PFSK-1 (cell line): Measurements from ENCODE around the gene CPLANE2.

ENCODE experiments used
- FOXP2 ChIP-seq: optimal IDR thresholded peaks from 2 replicates; pipeline ENCODE3; 2011; ENCODE audit warnings: borderline replicate concordance, control low read depth, inconsistent platforms; ENCODE audit not compliant: insufficient read depth; ENCODE audit errors: extremely low read length, extremely low read depth
- POLR2AphosphoS5 ChIP-seq: IDR thresholded peaks from 2 replicates; pipeline ENCODE4 v1.6.1; 2012; ENCODE audit warnings: low read depth, mild to moderate bottlenecking, control low read depth, low read length, moderate library complexity
- SIN3A ChIP-seq: IDR thresholded peaks from 2 replicates; pipeline ENCODE4 v1.6.1; 2012; ENCODE audit warnings: mild to moderate bottlenecking, low read length, moderate library complexity, borderline replicate concordance; ENCODE audit not compliant: insufficient read depth
- TAF1 ChIP-seq: IDR thresholded peaks from 2 replicates; pipeline ENCODE4 v1.6.1; 2012; ENCODE audit warnings: low read length, control low read depth, borderline replicate concordance; ENCODE audit not compliant: insufficient read depth
- TF ChIP-seq, protein P1 (sequence below), 2 experiments: IDR thresholded peaks; 2 replicates each; pipeline versions ENCODE4 v1.6.1 to v1.8.0; 2011 to 2012; ENCODE audit warnings: low read depth in 2 of 2, low read length in 2 of 2, control low read depth in 1 of 2, inconsistent platforms in 1 of 2, mild to moderate bottlenecking in 1 of 2, moderate library complexity in 1 of 2; ENCODE audit not compliant: insufficient read depth in 1 of 2

The CPLANE2 gene

GRCh38 chr1:16246961-16247360, 10.0 kb upstream of the CPLANE2 start:
- TF ChIP-seq TAF1 (no peak), FOXP2 (no peak), SIN3A (no peak), POLR2AphosphoS5 (no peak)
- TF ChIP-seq, protein P1, sequence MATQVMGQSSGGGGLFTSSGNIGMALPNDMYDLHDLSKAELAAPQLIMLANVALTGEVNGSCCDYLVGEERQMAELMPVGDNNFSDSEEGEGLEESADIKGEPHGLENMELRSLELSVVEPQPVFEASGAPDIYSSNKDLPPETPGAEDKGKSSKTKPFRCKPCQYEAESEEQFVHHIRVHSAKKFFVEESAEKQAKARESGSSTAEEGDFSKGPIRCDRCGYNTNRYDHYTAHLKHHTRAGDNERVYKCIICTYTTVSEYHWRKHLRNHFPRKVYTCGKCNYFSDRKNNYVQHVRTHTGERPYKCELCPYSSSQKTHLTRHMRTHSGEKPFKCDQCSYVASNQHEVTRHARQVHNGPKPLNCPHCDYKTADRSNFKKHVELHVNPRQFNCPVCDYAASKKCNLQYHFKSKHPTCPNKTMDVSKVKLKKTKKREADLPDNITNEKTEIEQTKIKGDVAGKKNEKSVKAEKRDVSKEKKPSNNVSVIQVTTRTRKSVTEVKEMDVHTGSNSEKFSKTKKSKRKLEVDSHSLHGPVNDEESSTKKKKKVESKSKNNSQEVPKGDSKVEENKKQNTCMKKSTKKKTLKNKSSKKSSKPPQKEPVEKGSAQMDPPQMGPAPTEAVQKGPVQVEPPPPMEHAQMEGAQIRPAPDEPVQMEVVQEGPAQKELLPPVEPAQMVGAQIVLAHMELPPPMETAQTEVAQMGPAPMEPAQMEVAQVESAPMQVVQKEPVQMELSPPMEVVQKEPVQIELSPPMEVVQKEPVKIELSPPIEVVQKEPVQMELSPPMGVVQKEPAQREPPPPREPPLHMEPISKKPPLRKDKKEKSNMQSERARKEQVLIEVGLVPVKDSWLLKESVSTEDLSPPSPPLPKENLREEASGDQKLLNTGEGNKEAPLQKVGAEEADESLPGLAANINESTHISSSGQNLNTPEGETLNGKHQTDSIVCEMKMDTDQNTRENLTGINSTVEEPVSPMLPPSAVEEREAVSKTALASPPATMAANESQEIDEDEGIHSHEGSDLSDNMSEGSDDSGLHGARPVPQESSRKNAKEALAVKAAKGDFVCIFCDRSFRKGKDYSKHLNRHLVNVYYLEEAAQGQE (IDR thresholded peaks at IDR 0.05; ENCODE audit: insufficient read depth in 1 of 2, low read depth in 2 of 2, low read length in 2 of 2), result no peak

DNA sequence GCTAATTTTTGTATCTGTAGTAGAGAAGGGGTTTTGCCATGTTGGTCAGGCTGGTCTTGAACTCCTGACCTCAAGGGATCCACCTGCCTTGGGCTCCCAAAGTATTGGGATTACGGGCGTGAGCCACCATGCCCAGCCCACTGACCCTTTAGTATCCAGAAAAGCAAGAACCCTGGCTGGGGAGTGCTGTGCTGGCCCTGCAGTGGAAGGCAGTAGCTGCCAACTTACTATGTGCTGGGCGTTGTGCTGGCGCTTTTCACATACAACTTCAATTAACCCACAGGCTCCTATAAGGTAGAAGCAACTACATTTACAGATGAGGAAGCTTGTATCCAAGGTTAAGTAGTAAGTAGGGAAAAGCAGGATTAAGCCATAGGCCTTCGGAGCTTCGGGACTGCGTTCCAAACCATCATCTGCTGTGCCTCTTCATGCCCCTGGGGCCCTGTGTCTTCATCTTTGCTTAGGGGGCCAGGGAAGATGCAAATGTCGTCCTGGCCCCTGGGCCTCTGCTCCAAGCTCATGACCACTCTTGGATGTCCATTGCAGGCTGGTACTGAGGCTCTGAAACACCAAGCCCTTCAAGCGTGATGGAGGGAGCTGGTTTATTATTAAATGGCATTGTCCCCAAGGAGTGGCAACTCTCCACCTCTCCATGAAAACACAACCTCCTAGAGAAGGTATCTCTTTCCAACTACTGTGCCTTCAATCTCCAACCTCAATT, 8.7 kb upstream of the CPLANE2 start:
- TF ChIP-seq TAF1 (no peak), SIN3A (no peak), FOXP2 (no peak), POLR2AphosphoS5 (no peak)
- TF ChIP-seq, protein P1 (IDR thresholded peaks at IDR 0.05; ENCODE audit: insufficient read depth in 1 of 2, low read depth in 2 of 2, low read length in 2 of 2), result no peak

DNA sequence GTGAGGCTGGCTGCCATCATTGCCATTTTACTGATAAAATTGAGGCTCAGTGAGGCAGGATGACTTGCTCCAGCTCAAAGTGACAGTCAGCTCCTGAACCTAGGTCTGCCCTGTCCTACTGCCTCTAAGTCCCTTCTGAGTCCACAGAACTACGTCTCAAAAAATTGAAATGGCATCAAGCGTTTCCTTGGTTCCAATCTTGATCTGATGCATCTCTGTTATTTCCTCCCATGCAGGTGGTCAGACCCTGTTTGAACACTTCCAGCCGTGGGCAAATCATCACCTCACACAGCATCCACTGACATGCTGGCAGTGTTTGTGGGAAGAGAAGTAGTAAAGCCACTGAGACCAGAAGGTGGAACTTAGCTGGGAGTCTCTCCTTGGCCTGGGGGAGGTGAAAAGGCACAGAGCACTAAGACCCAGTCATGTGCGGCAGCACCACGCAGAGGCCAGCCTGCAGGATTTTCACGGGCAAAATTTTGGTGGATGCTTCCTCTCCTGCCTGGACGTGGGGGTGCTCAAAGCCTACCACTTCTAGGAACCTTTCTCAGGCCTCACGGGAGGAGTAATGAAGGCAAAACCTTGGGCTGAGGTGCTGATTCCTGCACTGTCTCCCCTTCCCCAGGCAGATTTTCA, 7.8 kb upstream of the CPLANE2 start:
- TF ChIP-seq SIN3A (no peak), TAF1 (no peak), FOXP2 (no peak), POLR2AphosphoS5 (no peak)
- TF ChIP-seq, protein P1 (IDR thresholded peaks at IDR 0.05; ENCODE audit: insufficient read depth in 1 of 2, low read depth in 2 of 2, low read length in 2 of 2), result no peak

DNA sequence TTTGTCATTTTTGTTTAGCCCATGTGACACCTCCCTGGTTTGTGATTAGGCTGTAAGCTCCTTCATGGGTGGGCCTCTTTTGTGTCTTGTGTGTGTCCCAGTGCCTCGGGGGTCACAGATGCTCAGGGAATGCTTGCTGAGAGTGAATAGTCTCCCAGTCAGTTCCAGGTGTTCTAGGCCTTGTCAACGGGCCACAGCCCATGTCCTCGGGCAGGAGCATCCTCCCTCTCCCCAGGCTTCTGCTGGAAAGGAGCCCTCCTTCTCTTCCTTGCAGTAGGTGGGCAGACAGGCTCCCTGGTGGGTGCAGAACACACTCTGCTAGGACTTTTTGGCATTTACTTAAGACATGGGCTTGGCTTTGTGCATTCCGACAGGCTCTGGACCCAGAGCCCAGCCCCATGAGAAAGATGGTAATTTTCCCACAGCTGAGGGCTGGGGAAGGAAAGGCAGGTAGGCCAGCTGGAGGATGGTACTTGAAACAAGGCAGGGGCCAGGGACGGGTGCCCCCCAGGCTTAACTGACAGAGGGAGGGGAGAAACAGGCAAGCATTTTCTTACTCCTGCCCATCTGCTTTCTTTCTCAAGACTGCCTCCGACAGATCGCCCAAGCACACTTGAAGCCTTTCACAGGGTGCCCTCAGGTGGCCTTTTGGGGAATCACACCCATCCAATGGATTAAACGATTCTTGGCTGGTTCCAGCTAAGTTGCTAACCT, 7.1 kb upstream of the CPLANE2 start:
- TF ChIP-seq SIN3A (no peak), TAF1 (no peak)

GRCh38 chr1:16243215-16243610, 6.2 kb upstream of the CPLANE2 start:
- no peak for TF ChIP-seq FOXP2
- TF ChIP-seq SIN3A, result no peak
- TF ChIP-seq POLR2AphosphoS5, result no peak
- TF ChIP-seq, protein P1 (IDR thresholded peaks at IDR 0.05; ENCODE audit: insufficient read depth in 1 of 2, low read depth in 2 of 2, low read length in 2 of 2), result no peak
